GM12878 (cell line): ENCODE measurements around the gene UBXN6. TPM values are rescaled to one million over a fixed set of nuclear protein-coding genes. Genes with fewer than 3 reads are reported as not detected.

Source experiments
- BMI1 ChIP-seq: fragments of 450-650 bp; IDR thresholded peaks from 2 replicates; pipeline ENCODE4 v1.6.1; 2016; ENCODE audit warnings: mild to moderate bottlenecking, moderate library complexity, borderline replicate concordance
- CEBPB ChIP-seq, 2 experiments: fragments of 150-350 bp in 1 of 2; IDR thresholded peaks; 2 replicates each; pipeline ENCODE4 v1.6.1; 2012 to 2014; ENCODE audit warnings: low read depth in 2 of 2, low read length in 2 of 2, borderline replicate concordance in 1 of 2, inconsistent platforms in 1 of 2
- DPF2 ChIP-seq: fragments of 450-650 bp; IDR thresholded peaks from 2 replicates; pipeline ENCODE4 v1.6.1; 2017; ENCODE audit warnings: mild to moderate bottlenecking
- ESRRA ChIP-seq: IDR thresholded peaks from 2 replicates; pipeline ENCODE4 v1.6.1; 2012; ENCODE audit warnings: mild to moderate bottlenecking, low read length, improper control_type of control experiment
- GABPA ChIP-seq: IDR thresholded peaks from 2 replicates; pipeline ENCODE4 v1.6.1; 2014; ENCODE audit warnings: antibody characterized with exemption, low read depth, mild to moderate bottlenecking, inconsistent platforms
- HDAC2 ChIP-seq: fragments of 200-600 bp; sonication (generic); IDR thresholded peaks from 2 replicates; pipeline ENCODE4 v1.6.1; 2017
- KLF5 ChIP-seq: fragments of 450-650 bp; IDR thresholded peaks from 2 replicates; pipeline ENCODE4 v1.6.1; 2014; ENCODE audit warnings: mild to moderate bottlenecking; ENCODE audit not compliant: partially characterized antibody
- MEF2A ChIP-seq: IDR thresholded peaks from 2 replicates; pipeline ENCODE4 v1.6.1; 2011; ENCODE audit warnings: low read depth, mild to moderate bottlenecking, low read length, moderate library complexity; ENCODE audit not compliant: insufficient read depth
- NFXL1 ChIP-seq: fragments of 450-650 bp; IDR thresholded peaks from 2 replicates; pipeline ENCODE4 v1.6.1; 2017; ENCODE audit warnings: antibody characterized with exemption, mild to moderate bottlenecking, borderline replicate concordance
- PBX3 ChIP-seq: IDR thresholded peaks from 2 replicates; pipeline ENCODE4 v1.6.1; 2011; ENCODE audit warnings: mild to moderate bottlenecking, low read depth, low read length, moderate library complexity; ENCODE audit not compliant: insufficient replicate concordance
- POLR2AphosphoS2 ChIP-seq: IDR thresholded peaks from 2 replicates; pipeline ENCODE4 v1.6.1; 2011; ENCODE audit warnings: low read depth, mild to moderate bottlenecking, low read length, improper control_type of control experiment, moderate library complexity
- POLR2AphosphoS5 ChIP-seq: IDR thresholded peaks from 2 replicates; pipeline ENCODE4 v1.6.1; 2011; ENCODE audit warnings: mild to moderate bottlenecking, low read length, inconsistent platforms
- POU2F2 ChIP-seq: IDR thresholded peaks from 3 replicates; pipeline ENCODE4 v1.6.1; 2011; ENCODE audit warnings: low read depth, mild to moderate bottlenecking, low read length, borderline replicate concordance
- RUNX3 ChIP-seq: IDR thresholded peaks from 2 replicates; pipeline ENCODE4 v1.6.1; 2012; ENCODE audit warnings: low read length, inconsistent platforms
- SIN3A ChIP-seq: IDR thresholded peaks from 2 replicates; pipeline ENCODE4 v1.6.1; 2012; ENCODE audit warnings: low read depth, low read length, improper control_type of control experiment
- SIX5 ChIP-seq: IDR thresholded peaks from 2 replicates; pipeline ENCODE4 v1.6.1; 2011; ENCODE audit warnings: mild to moderate bottlenecking, low read depth, low read length, moderate library complexity; ENCODE audit not compliant: severe bottlenecking
- SMC3 ChIP-seq: IDR thresholded peaks from 2 replicates; pipeline ENCODE4 v1.6.1; 2011; ENCODE audit warnings: low read length, improper control_type of control experiment, borderline replicate concordance
- ZNF217 ChIP-seq: fragments of 450-650 bp; IDR thresholded peaks from 2 replicates; pipeline ENCODE4 v1.6.1; 2017; ENCODE audit warnings: antibody characterized with exemption, mild to moderate bottlenecking
- ZNF24 ChIP-seq: fragments of 450-650 bp; IDR thresholded peaks from 2 replicates; pipeline ENCODE4 v1.6.1; 2017; ENCODE audit warnings: antibody characterized with exemption, mild to moderate bottlenecking
- ZSCAN29 ChIP-seq: fragments of 450-650 bp; IDR thresholded peaks from 2 replicates; pipeline ENCODE4 v1.6.1; 2017; ENCODE audit warnings: mild to moderate bottlenecking, moderate library complexity
- polyA plus RNA-seq, 11 experiments: library from polyadenylated mRNA; depleted of rRNA in 4 of 11; unstranded in 6 of 11; stranded (reverse) in 5 of 11; fragments of >200 nt; fragmentation: Nextera tagmentation in 4 of 11; fragmentation: Illumina TruSeq in 1 of 11; extraction: Ambion mirVana in 4 of 11; extraction: Trizol in 1 of 11; gene quantifications; 1 replicate in 1 of 11; 2 replicates in 10 of 11; pipeline versions ENCODE4 v1.2.1 to v1.2.3, GENCODE V29; 2011 to 2016; ENCODE audit warnings: inconsistent platforms in 2 of 11, missing spikeins in 2 of 11, low read depth in 1 of 11
- total RNA-seq, 4 experiments: library from RNA; depleted of rRNA in 3 of 4; stranded (reverse); fragments of >200 nt in 3 of 4; fragmentation: Illumina TruSeq in 1 of 4; extraction: Trizol in 1 of 4; gene quantifications; 2 replicates each; pipeline versions ENCODE4 v1.2.1 to v1.2.3, GENCODE V29; 2013 to 2021
- TF ChIP-seq, protein P1 (sequence below): IDR thresholded peaks from 2 replicates; pipeline ENCODE4 v1.6.1; 2012; ENCODE audit warnings: low read depth, low read length, improper control_type of control experiment
- TF ChIP-seq, protein P2 (sequence below), 3 experiments: IDR thresholded peaks in 2 of 3; conservative IDR thresholded peaks in 1 of 3; 2 replicates each; pipeline ENCODE4 v1.5.1; 2011; ENCODE audit warnings: low read depth in 3 of 3, low read length in 3 of 3, mild to moderate bottlenecking in 3 of 3, control low read depth in 2 of 3, moderate library complexity in 2 of 3, inconsistent platforms in 1 of 3, mixed read lengths in 1 of 3; ENCODE audit not compliant: control insufficient read depth in 2 of 3, insufficient read depth in 1 of 3; ENCODE audit errors: extremely low read depth in 1 of 3
- TF ChIP-seq, protein P3 (sequence below): fragments of 450-650 bp; IDR thresholded peaks from 2 replicates; pipeline ENCODE4 v1.6.1; 2017; ENCODE audit warnings: antibody characterized with exemption, mild to moderate bottlenecking, moderate library complexity

UBXN6 gene
- total and polyA plus RNA-seq, 10 of the 15 experiments (the other 5 are each of a cell fraction or from before 2014, with no cell fraction given), result 0.47 to 50.8 (median 13.0) TPM

- TF ChIP-seq KLF5, result no peak
- peak; percentile 98 for TF ChIP-seq PBX3
- TF ChIP-seq, protein P1, sequence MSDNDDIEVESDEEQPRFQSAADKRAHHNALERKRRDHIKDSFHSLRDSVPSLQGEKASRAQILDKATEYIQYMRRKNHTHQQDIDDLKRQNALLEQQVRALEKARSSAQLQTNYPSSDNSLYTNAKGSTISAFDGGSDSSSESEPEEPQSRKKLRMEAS, result no peak
- no peak for TF ChIP-seq SMC3
- no peak for TF ChIP-seq SIX5
- TF ChIP-seq BMI1, result no peak
- TF ChIP-seq POU2F2, result no peak
- no peak for TF ChIP-seq POLR2AphosphoS2
- no peak for TF ChIP-seq MEF2A
- TF ChIP-seq CEBPB (IDR thresholded peaks at IDR 0.05; ENCODE audit: borderline replicate concordance in 1 of 2, low read depth in 2 of 2, low read length in 2 of 2), result 0 out of 4 replicates have a peak, but pooled peaks of 1 of the 2 experiments have one; percentile 21
- no peak for TF ChIP-seq POLR2AphosphoS5
- TF ChIP-seq ZNF217, result no peak
- TF ChIP-seq RUNX3, result no peak
- no peak for TF ChIP-seq ZNF24
- no peak for TF ChIP-seq SIN3A
- TF ChIP-seq, protein P2, sequence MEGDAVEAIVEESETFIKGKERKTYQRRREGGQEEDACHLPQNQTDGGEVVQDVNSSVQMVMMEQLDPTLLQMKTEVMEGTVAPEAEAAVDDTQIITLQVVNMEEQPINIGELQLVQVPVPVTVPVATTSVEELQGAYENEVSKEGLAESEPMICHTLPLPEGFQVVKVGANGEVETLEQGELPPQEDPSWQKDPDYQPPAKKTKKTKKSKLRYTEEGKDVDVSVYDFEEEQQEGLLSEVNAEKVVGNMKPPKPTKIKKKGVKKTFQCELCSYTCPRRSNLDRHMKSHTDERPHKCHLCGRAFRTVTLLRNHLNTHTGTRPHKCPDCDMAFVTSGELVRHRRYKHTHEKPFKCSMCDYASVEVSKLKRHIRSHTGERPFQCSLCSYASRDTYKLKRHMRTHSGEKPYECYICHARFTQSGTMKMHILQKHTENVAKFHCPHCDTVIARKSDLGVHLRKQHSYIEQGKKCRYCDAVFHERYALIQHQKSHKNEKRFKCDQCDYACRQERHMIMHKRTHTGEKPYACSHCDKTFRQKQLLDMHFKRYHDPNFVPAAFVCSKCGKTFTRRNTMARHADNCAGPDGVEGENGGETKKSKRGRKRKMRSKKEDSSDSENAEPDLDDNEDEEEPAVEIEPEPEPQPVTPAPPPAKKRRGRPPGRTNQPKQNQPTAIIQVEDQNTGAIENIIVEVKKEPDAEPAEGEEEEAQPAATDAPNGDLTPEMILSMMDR (IDR thresholded peaks at IDR 0.05 in 2 of 3, conservative IDR thresholded peaks at IDR 0.05 in 1 of 3; ENCODE audit: control insufficient read depth in 2 of 3, extremely low read depth in 1 of 3, insufficient read depth in 1 of 3, low read depth in 3 of 3, low read length in 3 of 3), result no peak
- TF ChIP-seq NFXL1, result no peak
- TF ChIP-seq HDAC2, result no peak
- TF ChIP-seq ESRRA, result no peak
- no peak for TF ChIP-seq ZSCAN29
- TF ChIP-seq GABPA, result peak; percentile 90
- peak; percentile 94 for TF ChIP-seq DPF2
- TF ChIP-seq, protein P3, sequence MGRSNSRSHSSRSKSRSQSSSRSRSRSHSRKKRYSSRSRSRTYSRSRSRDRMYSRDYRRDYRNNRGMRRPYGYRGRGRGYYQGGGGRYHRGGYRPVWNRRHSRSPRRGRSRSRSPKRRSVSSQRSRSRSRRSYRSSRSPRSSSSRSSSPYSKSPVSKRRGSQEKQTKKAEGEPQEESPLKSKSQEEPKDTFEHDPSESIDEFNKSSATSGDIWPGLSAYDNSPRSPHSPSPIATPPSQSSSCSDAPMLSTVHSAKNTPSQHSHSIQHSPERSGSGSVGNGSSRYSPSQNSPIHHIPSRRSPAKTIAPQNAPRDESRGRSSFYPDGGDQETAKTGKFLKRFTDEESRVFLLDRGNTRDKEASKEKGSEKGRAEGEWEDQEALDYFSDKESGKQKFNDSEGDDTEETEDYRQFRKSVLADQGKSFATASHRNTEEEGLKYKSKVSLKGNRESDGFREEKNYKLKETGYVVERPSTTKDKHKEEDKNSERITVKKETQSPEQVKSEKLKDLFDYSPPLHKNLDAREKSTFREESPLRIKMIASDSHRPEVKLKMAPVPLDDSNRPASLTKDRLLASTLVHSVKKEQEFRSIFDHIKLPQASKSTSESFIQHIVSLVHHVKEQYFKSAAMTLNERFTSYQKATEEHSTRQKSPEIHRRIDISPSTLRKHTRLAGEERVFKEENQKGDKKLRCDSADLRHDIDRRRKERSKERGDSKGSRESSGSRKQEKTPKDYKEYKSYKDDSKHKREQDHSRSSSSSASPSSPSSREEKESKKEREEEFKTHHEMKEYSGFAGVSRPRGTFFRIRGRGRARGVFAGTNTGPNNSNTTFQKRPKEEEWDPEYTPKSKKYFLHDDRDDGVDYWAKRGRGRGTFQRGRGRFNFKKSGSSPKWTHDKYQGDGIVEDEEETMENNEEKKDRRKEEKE, result no peak
These were observed 17.0 kb upstream of the UBXN6 start (continued) for GRCh38 chr19:4474514-4475022.
